Tibial nerve (tissue), 4 donors: ENCODE results near the gene MSTO1.

ENCODE experiments used
- CTCF ChIP-seq, 5 experiments: fragments of 200-600 bp in 3 of 5; fragments of 450-650 bp in 2 of 5; sonication (generic) in 3 of 5; IDR thresholded peaks; one replicate each; pipeline ENCODE4 v1.5.1; 2016 to 2019; ENCODE audit warnings: antibody characterized with exemption in 5 of 5, mild to moderate bottlenecking in 3 of 5, moderate library complexity in 2 of 5
- EP300 ChIP-seq, 2 donors: sonication (generic); formaldehyde crosslinking; IDR thresholded peaks; one replicate each; pipeline ENCODE4 v1.6.1; 2017; ENCODE audit warnings: antibody characterized with exemption in 2 of 2, mild to moderate bottlenecking in 1 of 2
- POLR2A ChIP-seq, 2 donors: fragments of 450-650 bp; IDR thresholded peaks; one replicate each; pipeline ENCODE4 v1.6.1; 2017; ENCODE audit warnings: antibody characterized with exemption in 2 of 2, mild to moderate bottlenecking in 2 of 2, moderate library complexity in 2 of 2

GRCh38 chr1:155650231-155650757 lies 40.3 kb downstream of the MSTO1 start:
- TF ChIP-seq POLR2A (IDR thresholded peaks at IDR 0.05), result no peak
- TF ChIP-seq CTCF (IDR thresholded peaks at IDR 0.05), result no peak
- TF ChIP-seq EP300 (IDR thresholded peaks at IDR 0.05), result no peak
